Ishikawa (cell line): ENCODE measurements around the gene C17orf50.
A peak's percentile ranks its signal among the peaks of the same experiment; 100 is the strongest.

ENCODE experiments used
- CEBPB ChIP-seq: IDR thresholded peaks from 2 replicates; pipeline ENCODE4 v1.6.1; 2012
- CREB1 ChIP-seq: IDR thresholded peaks from 2 replicates; pipeline ENCODE4 v1.6.1; 2012; ENCODE audit warnings: low read depth
- EP300 ChIP-seq: IDR thresholded peaks from 2 replicates; pipeline ENCODE4 v1.6.1; 2012; ENCODE audit warnings: borderline replicate concordance
- MAX ChIP-seq: IDR thresholded peaks from 2 replicates; pipeline ENCODE4 v1.6.1; 2012
- RAD21 ChIP-seq: IDR thresholded peaks from 2 replicates; pipeline ENCODE4 v1.6.1; 2012; ENCODE audit warnings: low read depth
- REST ChIP-seq: IDR thresholded peaks from 2 replicates; pipeline ENCODE4 v1.6.1; 2012; ENCODE audit warnings: low read depth, mild to moderate bottlenecking
- TAF1 ChIP-seq: IDR thresholded peaks from 2 replicates; pipeline ENCODE4 v1.6.1; 2012; ENCODE audit warnings: low read depth, mild to moderate bottlenecking
- TCF12 ChIP-seq: IDR thresholded peaks from 2 replicates; pipeline ENCODE4 v1.6.1; 2012; ENCODE audit warnings: low read depth
- TEAD4 ChIP-seq: IDR thresholded peaks from 2 replicates; pipeline ENCODE4 v1.6.1; 2012
- USF1 ChIP-seq: IDR thresholded peaks from 2 replicates; pipeline ENCODE4 v1.6.1; 2012
- YY1 ChIP-seq: IDR thresholded peaks from 2 replicates; pipeline ENCODE4 v1.6.1; 2012; ENCODE audit warnings: low read depth
- ZBTB7A ChIP-seq: IDR thresholded peaks from 2 replicates; pipeline ENCODE4 v1.6.1; 2012; ENCODE audit warnings: low read depth

C17orf50 gene

GRCh38 chr17:35765086-35765710, 4.5 kb downstream of the C17orf50 start:
- TF ChIP-seq USF1, result no peak
- no peak for TF ChIP-seq CEBPB

GRCh38 chr17:35765756-35766488, 5.2 kb downstream of the C17orf50 start:
- TF ChIP-seq TAF1 (no peak), MAX (no peak), CREB1 (no peak), ZBTB7A (no peak), RAD21 (no peak), EP300 (no peak), CEBPB (no peak), YY1 (no peak), TCF12 (no peak)

- TF ChIP-seq REST (no peak), CEBPB (no peak), TCF12 (no peak)
Measured at GRCh38 chr17:35766489-35766877, 5.8 kb downstream of the C17orf50 start.

GRCh38 chr17:35766903-35767510, 6.3 kb downstream of the C17orf50 start:
- TF ChIP-seq USF1 (no peak), TEAD4 (no peak), REST (no peak), TAF1 (no peak), MAX (no peak), RAD21 (peak; percentile 59), YY1 (no peak)

GRCh38 chr17:35768797-35769196, 8.1 kb downstream of the C17orf50 start:
- TF ChIP-seq EP300 (no peak), TCF12 (no peak), REST (no peak), YY1 (no peak)
